RWPE1 (cell line): ENCODE data around the gene TLR8.
"Not testable (repeated sequence)": the region's sequence is repeated elsewhere in the genome, so short reads cannot be mapped to it uniquely, and the experiment has no call there.

Experiments
- CTCF ChIA-PET: fragments of 350-600 bp; sonication (Branson Sonifier 250); formaldehyde crosslinking; extraction: SDS; loops from one replicate; lab custom pipeline; 2021; lab: Yijun Ruan, JAX
- POLR2A ChIA-PET: fragments of 400-600 bp; formaldehyde crosslinking; extraction: SDS; loops from one replicate; lab custom pipeline; 2020; ENCODE audit warnings: antibody characterized with exemption; ENCODE audit not compliant: low non-redundant PET; lab: Yijun Ruan, JAX
- DNase-seq: peaks from one replicate; pipeline ENCODE4 v3.0.0; 2012; ENCODE audit warnings: low spot score
- H3K27ac ChIP-seq: fragments of 450-650 bp; 2 replicates; pipeline ENCODE4 v1.5.1; 2017
- TF ChIP-seq, protein P1 (sequence below): fragments of 450-650 bp; conservative IDR thresholded peaks from 2 replicates; pipeline ENCODE4 v1.5.1; 2017; ENCODE audit warnings: low read depth, mild to moderate bottlenecking

TLR8 gene

GRCh38 chrX:12932244-12932643 lies 25.8 kb downstream of the TLR8 start:
- DNase-seq: no peak
- ChIA-PET CTCF (no interaction called here), POLR2A (no interaction called here)
- TF ChIP-seq, protein P1, sequence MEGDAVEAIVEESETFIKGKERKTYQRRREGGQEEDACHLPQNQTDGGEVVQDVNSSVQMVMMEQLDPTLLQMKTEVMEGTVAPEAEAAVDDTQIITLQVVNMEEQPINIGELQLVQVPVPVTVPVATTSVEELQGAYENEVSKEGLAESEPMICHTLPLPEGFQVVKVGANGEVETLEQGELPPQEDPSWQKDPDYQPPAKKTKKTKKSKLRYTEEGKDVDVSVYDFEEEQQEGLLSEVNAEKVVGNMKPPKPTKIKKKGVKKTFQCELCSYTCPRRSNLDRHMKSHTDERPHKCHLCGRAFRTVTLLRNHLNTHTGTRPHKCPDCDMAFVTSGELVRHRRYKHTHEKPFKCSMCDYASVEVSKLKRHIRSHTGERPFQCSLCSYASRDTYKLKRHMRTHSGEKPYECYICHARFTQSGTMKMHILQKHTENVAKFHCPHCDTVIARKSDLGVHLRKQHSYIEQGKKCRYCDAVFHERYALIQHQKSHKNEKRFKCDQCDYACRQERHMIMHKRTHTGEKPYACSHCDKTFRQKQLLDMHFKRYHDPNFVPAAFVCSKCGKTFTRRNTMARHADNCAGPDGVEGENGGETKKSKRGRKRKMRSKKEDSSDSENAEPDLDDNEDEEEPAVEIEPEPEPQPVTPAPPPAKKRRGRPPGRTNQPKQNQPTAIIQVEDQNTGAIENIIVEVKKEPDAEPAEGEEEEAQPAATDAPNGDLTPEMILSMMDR: no peak
- H3K27ac ChIP-seq: no peak overlapping the region

- DNase-seq: no peak
- H3K27ac ChIP-seq: no peak overlapping the region
- TF ChIP-seq, protein P1: no peak
- ChIA-PET CTCF (interaction anchor here (0.6 kb wide), 1 partner anchor 480 kb away, joined by 4 read pairs; no protein-coding TSS in a partner anchor), POLR2A (no interaction called here)
Measured at GRCh38 chrX:12934850-12935249, 28.4 kb downstream of the TLR8 start.

- no peak overlapping the region for H3K27ac ChIP-seq
- DNase-seq: no peak
- ChIA-PET CTCF (no interaction called here), POLR2A (no interaction called here)
- TF ChIP-seq, protein P1: no peak
Measured at GRCh38 chrX:12936947-12937346, 30.5 kb downstream of the TLR8 start.

DNA sequence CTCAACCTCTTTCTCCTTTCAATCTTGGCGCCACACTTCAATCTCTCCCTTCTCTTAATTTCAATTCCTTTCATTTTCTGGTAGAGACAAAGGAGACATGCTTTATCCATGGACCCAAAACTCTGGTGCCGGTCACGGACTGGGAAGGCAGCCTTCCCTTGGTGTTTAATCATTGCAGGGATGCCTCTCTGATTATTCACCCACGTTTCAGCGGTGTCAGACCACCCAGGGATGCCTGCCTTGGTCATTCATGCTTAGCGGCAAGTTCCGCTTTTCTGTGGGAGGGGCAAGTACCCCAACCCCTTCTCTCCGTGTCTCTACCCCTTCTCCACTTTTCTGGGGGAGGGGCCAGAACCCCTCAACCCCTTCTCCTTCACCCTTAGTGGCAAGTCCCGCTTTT lies 34.1 kb downstream of the TLR8 start:
- POLR2A ChIA-PET, H3K27ac ChIP-seq, DNase-seq, CTCF ChIA-PET: not testable (repeated sequence)

- DNase-seq, H3K27ac ChIP-seq, CTCF ChIA-PET, POLR2A ChIA-PET: not testable (repeated sequence)
Measured at GRCh38 chrX:12943592-12943991, 37.2 kb downstream of the TLR8 start.

DNA sequence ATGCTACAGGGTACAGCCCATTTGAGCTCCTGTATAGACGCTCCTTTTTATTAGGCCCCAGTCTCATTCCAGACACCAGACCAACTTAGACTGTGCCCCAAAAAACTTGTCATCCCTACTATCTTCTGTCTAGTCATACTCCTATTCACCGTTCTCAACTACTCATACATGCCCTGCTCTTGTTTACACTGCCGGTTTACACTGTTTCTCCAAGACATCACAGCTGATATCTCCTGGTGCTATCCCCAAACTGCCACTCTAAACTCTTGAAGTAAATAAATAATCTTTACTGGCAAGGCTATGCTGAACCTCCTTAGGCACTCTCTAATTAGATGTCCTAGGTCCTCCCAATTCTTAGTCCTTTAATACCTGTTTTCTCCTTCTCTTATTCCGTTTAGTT lies 38.0 kb downstream of the TLR8 start:
- H3K27ac ChIP-seq, DNase-seq, POLR2A ChIA-PET, CTCF ChIA-PET: not testable (repeated sequence)

DNA sequence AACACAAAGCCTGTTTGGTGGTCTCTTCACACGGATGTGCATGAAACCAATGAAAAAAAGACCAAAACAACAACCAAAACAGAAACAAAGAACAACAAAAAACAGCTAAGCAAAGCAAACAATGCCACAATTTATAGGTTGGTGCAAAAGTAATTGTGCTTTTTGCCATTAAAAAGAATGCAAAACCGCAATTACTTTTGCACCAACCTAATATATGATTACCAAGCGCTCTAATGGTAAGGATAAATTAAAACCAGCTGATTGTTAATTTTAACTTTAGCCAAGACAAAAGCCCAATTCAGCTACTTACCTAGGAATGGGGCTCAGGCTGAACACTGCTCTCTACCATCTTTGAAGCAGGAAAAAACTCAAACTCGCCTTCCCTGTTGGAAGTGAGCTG lies 39.1 kb downstream of the TLR8 start:
- H3K27ac ChIP-seq: no peak overlapping the region
- ChIA-PET CTCF (interaction anchor here (0.7 kb wide), 1 partner anchor 12 kb away, joined by 3 read pairs; no protein-coding TSS in a partner anchor), POLR2A (no interaction called here)
- DNase-seq: no peak
- TF ChIP-seq, protein P1: no peak

- no peak overlapping the region for H3K27ac ChIP-seq
- DNase-seq: no peak
- ChIA-PET CTCF (interaction anchor here (0.9 to 1.3 kb wide), 4 partner anchors 51 to 542 kb away, joined by 3 to 8 read pairs (median 4); no protein-coding TSS in a partner anchor), POLR2A (no interaction called here)
- TF ChIP-seq, protein P1: no peak
Measured at GRCh38 chrX:12946406-12946805, 40.0 kb downstream of the TLR8 start.
